Prostate gland (tissue), 2 donors: ENCODE measurements around the gene MTSS2. TPM values are rescaled to one million over a fixed set of nuclear protein-coding genes. Genes with fewer than 3 reads are reported as not detected.

Source experiments
- DNase-seq: peaks from one replicate; pipeline ENCODE4 v3.0.0-alpha.2; 2019; ENCODE audit warnings: low spot score
- H3K27ac ChIP-seq, 2 donors: fragments of 200-600 bp; sonication (generic); 2 replicates each; pipeline ENCODE4 v1.5.1; 2017 to 2019
- H3K27me3 ChIP-seq: fragments of 200-600 bp; sonication (generic); replicated peaks from 2 replicates; pipeline ENCODE4 v1.5.1; 2019; ENCODE audit not compliant: insufficient read depth
- H3K36me3 ChIP-seq, 2 donors: fragments of 200-600 bp; sonication (generic); 1 replicate in 1 of 2; 2 replicates in 1 of 2; pipeline versions ENCODE4 v1.5.1 to v1.8.1; 2017 to 2019
- H3K4me1 ChIP-seq: fragments of 200-600 bp; sonication (generic); replicated peaks from 2 replicates; pipeline ENCODE4 v1.5.1; 2019
- H3K4me3 ChIP-seq, 2 donors: fragments of 200-600 bp; sonication (generic); 2 replicates each; pipeline ENCODE4 v1.5.1; 2017 to 2019
- H3K9me3 ChIP-seq: fragments of 200-600 bp; sonication (generic); 2 replicates; pipeline ENCODE4 v1.5.1; 2017
- POLR2A ChIP-seq: fragments of 450-650 bp; IDR thresholded peaks from one replicate; pipeline ENCODE4 v1.6.1; 2016; ENCODE audit warnings: antibody characterized with exemption, mild to moderate bottlenecking
- POLR2AphosphoS5 ChIP-seq: sonication (generic); formaldehyde crosslinking; IDR thresholded peaks from one replicate; pipeline ENCODE4 v1.6.1; 2017; ENCODE audit warnings: antibody characterized with exemption
- WGBS: methylation state at CpG from one replicate; pipeline ENCODE4 v1.1.5; 2018; 5-methylcytosine and 5-hydroxymethylcytosine counted together
- intact Hi-C: fragments of 100-400 bp; cut with DNase I; formaldehyde crosslinking; loops from one replicate; pipeline ENCODE4 v1.14.2; 2022
- total RNA-seq, 2 donors: library from RNA; depleted of rRNA; stranded (reverse); fragments of >200 nt; gene quantifications; one replicate each; pipeline ENCODE4 v1.1.0, GENCODE V29; 2016
- TF ChIP-seq, protein P1 (sequence below), 4 experiments: fragments of 200-600 bp in 2 of 4; fragments of 450-650 bp in 2 of 4; sonication (generic) in 2 of 4; IDR thresholded peaks; 1 replicate in 3 of 4; 2 replicates in 1 of 4; pipeline ENCODE4 v1.5.1; 2016 to 2019; ENCODE audit warnings: antibody characterized with exemption in 4 of 4, mild to moderate bottlenecking in 2 of 4, moderate library complexity in 2 of 4

Gene MTSS2
- total RNA-seq, 2 donors from 2014 or later = 42.4 to 92.4 TPM

DNA sequence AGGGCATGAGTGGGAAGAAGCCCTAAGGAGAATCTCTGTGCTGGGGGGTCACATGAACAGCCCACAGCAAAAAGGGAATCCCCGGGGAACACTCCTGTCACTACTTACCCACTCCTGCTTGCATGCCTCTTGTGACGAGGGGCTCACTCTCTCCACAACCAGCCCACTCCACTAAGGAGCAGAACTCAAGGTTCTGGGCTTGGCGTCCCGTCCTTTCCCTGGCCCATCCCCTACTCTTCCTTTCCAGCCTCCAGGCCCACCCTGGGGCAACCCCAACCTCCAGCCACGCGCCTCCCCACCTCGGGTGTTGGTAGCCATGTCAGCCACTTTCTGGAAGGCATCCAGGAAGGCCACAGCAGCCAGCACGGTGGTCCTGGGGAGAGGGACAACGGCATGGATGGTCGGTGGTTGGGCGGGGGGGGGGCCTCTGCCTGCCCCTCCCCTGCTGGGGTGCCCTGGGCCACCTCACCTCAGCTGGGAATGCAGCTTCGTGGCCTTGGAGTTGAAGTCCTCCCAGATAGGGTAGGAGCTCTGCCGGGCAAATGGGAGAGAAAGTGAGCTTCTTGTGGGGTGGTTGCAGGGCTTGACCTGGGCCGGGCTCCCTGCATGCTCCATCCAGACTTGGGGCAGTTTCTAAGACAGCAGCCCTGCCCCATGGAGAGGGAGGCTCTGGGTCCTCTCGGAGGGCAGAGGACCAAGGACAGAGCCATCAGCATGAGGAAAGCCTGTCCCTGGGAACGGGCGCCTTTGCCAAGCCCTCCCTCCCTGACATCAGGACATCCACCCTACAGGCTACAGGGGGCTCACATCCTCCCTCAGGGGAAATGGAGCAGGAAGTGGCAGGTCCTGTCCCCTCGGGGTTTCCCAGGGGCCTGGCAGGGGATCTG is 5.1 kb downstream of the MTSS2 start:
- DNase-seq = no peak
- H3K27ac ChIP-seq = peak overlapping the region; percentile 80 to 92
- 46% methylated on average over 18 of the region's 18 CpGs for WGBS
- no peaks in the 10 kb centered on the region for H3K27me3 ChIP-seq
- H3K4me3 ChIP-seq = peak overlapping the region in 1 of 2 donors; percentile 12
- peaks cover 9 to 17% of the 10 kb centered on the region in 2 donors for H3K36me3 ChIP-seq
- intact Hi-C loops = loop anchor here (2.0 kb wide), 2 partner anchors 58 to 90 kb away; no protein-coding TSS in a partner anchor
- H3K4me1 ChIP-seq = peaks cover 34% of the 10 kb centered on the region
- H3K9me3 ChIP-seq = no peaks in the 10 kb centered on the region
- TF ChIP-seq POLR2AphosphoS5 = no peak
- TF ChIP-seq POLR2A = no peak
- TF ChIP-seq, protein P1, sequence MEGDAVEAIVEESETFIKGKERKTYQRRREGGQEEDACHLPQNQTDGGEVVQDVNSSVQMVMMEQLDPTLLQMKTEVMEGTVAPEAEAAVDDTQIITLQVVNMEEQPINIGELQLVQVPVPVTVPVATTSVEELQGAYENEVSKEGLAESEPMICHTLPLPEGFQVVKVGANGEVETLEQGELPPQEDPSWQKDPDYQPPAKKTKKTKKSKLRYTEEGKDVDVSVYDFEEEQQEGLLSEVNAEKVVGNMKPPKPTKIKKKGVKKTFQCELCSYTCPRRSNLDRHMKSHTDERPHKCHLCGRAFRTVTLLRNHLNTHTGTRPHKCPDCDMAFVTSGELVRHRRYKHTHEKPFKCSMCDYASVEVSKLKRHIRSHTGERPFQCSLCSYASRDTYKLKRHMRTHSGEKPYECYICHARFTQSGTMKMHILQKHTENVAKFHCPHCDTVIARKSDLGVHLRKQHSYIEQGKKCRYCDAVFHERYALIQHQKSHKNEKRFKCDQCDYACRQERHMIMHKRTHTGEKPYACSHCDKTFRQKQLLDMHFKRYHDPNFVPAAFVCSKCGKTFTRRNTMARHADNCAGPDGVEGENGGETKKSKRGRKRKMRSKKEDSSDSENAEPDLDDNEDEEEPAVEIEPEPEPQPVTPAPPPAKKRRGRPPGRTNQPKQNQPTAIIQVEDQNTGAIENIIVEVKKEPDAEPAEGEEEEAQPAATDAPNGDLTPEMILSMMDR (IDR thresholded peaks at IDR 0.05) = no peak

DNA sequence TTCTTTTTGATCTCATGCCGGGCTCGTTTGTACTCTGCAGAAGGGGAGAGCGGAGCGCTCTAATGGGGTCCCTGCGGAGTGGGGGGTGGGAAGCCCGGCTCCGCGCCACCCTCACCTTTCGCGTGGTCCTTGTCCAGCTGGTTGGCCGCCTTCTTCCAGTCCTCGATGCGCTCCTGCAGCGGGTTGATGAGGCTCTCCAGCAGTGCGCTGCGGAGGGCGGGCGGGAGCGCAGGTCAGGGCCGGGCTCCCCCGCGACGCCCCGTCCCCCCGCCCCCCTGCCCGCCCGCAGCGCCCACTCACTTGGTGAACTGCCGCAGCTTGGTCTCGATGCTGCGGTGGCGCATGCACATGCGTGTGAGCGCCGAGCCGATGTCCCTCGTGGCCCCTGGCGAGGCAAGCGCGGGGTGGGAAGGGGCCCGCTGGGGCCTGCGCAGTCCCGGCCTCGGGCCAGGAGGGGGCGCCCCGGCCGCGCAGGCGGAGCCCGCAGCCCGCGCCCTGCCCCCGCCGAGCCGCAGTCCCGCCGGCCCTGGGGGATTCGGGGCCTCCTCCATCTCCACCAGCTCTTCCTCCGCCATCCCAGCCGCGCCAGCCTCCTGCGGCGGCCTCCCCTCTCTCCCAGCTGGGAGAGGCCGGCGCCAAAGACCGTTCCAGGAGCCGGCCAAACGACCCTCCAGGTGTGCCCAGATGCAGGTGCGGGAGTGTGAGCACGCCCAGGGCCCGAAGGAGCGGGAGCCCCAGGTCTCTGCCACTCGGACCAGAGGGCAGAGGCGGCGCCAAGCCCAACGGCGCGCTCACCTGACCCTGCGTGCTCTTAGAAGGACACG is 6.0 kb downstream of the MTSS2 start:
- H3K27ac ChIP-seq = peak overlapping the region; percentile 80 to 92
- no peaks in the 10 kb centered on the region for H3K9me3 ChIP-seq
- 48% methylated on average over 75 of the region's 80 CpGs for WGBS
- H3K27me3 ChIP-seq = no peaks in the 10 kb centered on the region
- peaks cover 9 to 17% of the 10 kb centered on the region in 2 donors for H3K36me3 ChIP-seq
- intact Hi-C loops = loop anchor here (2.0 to 5.0 kb wide), 3 partner anchors 59 to 91 kb away; no protein-coding TSS in a partner anchor
- no peak overlapping the region for H3K4me3 ChIP-seq
- peaks cover 34% of the 10 kb centered on the region for H3K4me1 ChIP-seq
- TF ChIP-seq POLR2A = no peak
- TF ChIP-seq, protein P1 (IDR thresholded peaks at IDR 0.05) = peak; percentile 55 to 76 (median 57)
- no peak for DNase-seq

DNA sequence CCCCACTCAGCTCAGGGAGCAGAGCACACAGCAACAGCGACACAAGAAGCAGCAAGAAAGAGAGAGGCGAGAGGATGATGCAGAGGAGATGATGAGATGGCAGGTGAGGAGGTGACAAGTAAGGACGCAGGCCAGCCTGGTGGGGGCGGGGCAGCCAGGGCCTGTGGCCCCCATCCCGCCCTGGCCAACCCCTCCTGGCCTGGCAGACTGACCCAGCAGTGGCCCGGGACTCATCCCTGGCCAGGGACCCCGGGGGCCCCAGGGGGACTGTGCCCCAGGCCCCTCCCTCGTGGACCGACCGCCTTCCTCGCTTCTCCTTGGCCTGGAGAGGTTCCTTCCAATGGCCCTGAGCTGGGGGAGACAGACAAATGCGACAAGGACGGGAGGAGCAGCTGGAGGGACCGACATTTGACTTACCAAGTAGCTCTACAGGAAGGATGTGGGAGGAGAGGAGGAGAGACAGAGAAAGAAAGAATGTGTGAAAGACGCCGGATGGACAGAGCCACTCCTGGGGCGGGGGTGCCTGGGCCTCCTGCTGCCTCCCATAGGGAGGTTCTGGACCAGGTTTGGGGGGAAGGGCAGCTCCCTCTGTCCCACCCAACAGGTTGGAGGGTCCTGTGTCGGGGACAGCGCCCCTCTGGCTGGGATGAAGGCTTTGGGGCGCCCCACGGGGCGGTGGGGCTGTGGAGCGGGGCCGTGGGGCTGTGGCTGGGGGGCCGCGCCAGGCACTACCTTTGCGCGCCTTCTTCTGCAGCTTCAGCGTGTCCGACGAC is 6.8 kb downstream of the MTSS2 start:
- no peaks in the 10 kb centered on the region for H3K27me3 ChIP-seq
- H3K9me3 ChIP-seq = no peaks in the 10 kb centered on the region
- WGBS = 82% methylated on average over 29 of the region's 31 CpGs
- no peak for DNase-seq
- H3K4me1 ChIP-seq = peaks cover 34% of the 10 kb centered on the region
- peak overlapping the region in 1 of 2 donors; percentile 92 for H3K27ac ChIP-seq
- TF ChIP-seq POLR2A (no peak), POLR2AphosphoS5 (no peak)
- TF ChIP-seq, protein P1 (IDR thresholded peaks at IDR 0.05) = no peak
- H3K4me3 ChIP-seq = no peak overlapping the region
- intact Hi-C loops = loop anchor here (5.0 kb wide), 1 partner anchor 78 kb away; no protein-coding TSS in a partner anchor
- H3K36me3 ChIP-seq = peaks cover 17% of the 10 kb centered on the region in 2 donors

DNA sequence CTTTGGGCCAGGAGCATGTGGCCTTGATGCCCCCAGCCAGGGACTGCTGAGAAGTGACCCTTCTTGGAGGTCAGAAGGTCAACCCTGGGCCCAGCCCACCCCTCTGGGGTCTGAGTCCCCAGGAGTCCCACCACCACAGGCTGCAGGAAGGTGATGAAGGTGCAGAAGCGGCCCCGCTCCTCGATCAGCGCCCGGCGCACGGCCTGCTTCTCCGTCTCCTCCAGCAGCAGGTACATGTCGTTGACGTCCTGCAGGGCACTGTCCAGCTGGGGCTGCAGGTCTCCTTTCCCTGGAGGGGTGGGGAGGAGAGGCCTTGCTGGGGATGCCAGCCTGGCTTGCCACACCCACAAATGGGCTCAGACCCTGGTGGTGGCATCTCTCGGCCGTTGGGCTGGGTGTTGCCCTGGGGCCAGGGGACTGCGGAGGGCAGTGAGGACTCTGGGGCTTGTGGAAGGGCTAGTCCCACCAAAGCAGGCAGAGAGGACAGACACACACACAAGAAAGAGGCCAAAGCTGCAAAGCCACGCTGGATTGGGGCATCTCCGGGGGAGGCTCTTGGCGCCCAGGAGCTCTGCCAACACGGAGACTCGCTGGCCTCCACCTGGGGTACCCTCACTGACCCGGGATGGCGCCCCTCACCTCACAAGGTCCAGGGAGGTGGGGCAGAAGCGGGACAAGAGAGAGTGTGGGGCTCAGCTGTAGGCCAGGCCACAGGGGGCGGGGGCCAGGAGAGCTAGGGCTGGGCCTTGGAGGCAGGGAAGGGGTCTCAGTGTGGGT is 7.5 kb downstream of the MTSS2 start:
- WGBS = 88% methylated on average over 14 of the region's 22 CpGs
- intact Hi-C loops = loop anchor here (5.0 kb wide), 1 partner anchor 79 kb away; no protein-coding TSS in a partner anchor
- H3K27me3 ChIP-seq = no peaks in the 10 kb centered on the region
- H3K4me1 ChIP-seq = peaks cover 30% of the 10 kb centered on the region
- H3K36me3 ChIP-seq = peaks cover 17 to 18% of the 10 kb centered on the region in 2 donors
- TF ChIP-seq POLR2AphosphoS5 (no peak), POLR2A (no peak)
- TF ChIP-seq, protein P1 (IDR thresholded peaks at IDR 0.05) = no peak
- H3K9me3 ChIP-seq = no peaks in the 10 kb centered on the region
- no peak for DNase-seq
- H3K27ac ChIP-seq = no peak overlapping the region
- no peak overlapping the region for H3K4me3 ChIP-seq
